ENCODE measurements around the gene OSBPL3. TPM values are rescaled to one million over a fixed set of nuclear protein-coding genes. Genes with fewer than 3 reads are reported as not detected.

OSBPL3 gene
- polyA plus RNA-seq, 1 donor (not counting 4 experiments of a cell fraction or from before 2014, with no cell fraction given), result 34.0 TPM

DNA sequence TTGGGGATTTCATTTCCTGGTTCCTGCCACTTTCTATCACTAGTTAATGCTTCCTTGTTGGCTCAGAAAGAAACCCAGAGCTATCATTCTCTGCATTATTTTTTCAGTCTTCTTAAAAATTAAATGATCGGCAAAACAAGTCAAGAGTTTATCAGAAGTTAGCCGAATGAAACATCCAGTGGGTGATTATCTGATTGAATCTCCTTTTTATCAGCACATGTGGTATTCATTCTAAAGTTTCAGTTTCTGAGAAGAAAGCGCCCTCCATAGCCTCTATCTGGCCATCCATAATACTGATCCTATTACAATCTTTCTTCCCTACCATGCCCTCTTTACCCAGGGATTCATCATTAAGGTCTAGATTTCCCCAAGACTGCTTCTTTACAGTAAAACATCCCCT, 71.8 kb downstream of the OSBPL3 start:
- peak overlapping the region; percentile 85 for H3K4me2 ChIP-seq (ENCODE audit: control insufficient read depth, extremely low read depth, insufficient read depth, low read depth, low read length)
- TF ChIP-seq CTCF (optimal IDR thresholded peaks at IDR 0.05 in 1 of 3, IDR thresholded peaks at IDR 0.05 in 1 of 3, conservative IDR thresholded peaks at IDR 0.05 in 1 of 3; ENCODE audit: extremely low read depth in 1 of 3, insufficient read depth in 2 of 3, low read length in 3 of 3), result no peak
- no peak for TF ChIP-seq EZH2 (IDR thresholded peaks at IDR 0.05; ENCODE audit: low read length)
- no peaks in the 10 kb centered on the region for H4K20me1 ChIP-seq (ENCODE audit: control insufficient read depth, extremely low read depth, insufficient read depth, low read length)
- H3K4me3 ChIP-seq (ENCODE audit: control insufficient read depth in 2 of 3, extremely low read depth in 1 of 3, insufficient read depth in 2 of 3, low read depth in 1 of 3, low read length in 3 of 3), result peak overlapping the region in 2 of 3 experiments; percentile 36
- H3K9me3 ChIP-seq (ENCODE audit: control insufficient read depth, low read depth, low read length), result no peaks in the 10 kb centered on the region
- no peaks in the 10 kb centered on the region for H3K27me3 ChIP-seq (ENCODE audit: control insufficient read depth, extremely low read depth, insufficient read depth, low read length)
- peak overlapping the region; percentile 82 for H3K27ac ChIP-seq (ENCODE audit: control insufficient read depth, insufficient read depth, low read length)
- H3K4me1 ChIP-seq (ENCODE audit: control insufficient read depth, extremely low read depth, insufficient read depth, low read length), result peaks cover 68% of the 10 kb centered on the region
- dilution Hi-C loops (cut with MboI; ENCODE audit: extremely low pct_ligation_motif_present, low sequenced_read_pairs), result no loop called here
- no peak overlapping the region for H2AFZ ChIP-seq (ENCODE audit: control insufficient read depth, low read length)
- H3K36me3 ChIP-seq (ENCODE audit: control insufficient read depth in 2 of 2, extremely low read depth in 1 of 2, insufficient read depth in 2 of 2, low read length in 2 of 2), result no peaks in the 10 kb centered on the region
- H3K9ac ChIP-seq (ENCODE audit: control insufficient read depth, extremely low read depth, insufficient read depth, low read length), result peak overlapping the region; percentile 3
- no peaks in the 10 kb centered on the region for H3K9me1 ChIP-seq (ENCODE audit: control insufficient read depth, extremely low read depth, insufficient read depth, low read length)
- DNase-seq (ENCODE audit: low read depth, low spot score), result no peak
- no peak for FAIRE-seq
- H3K79me2 ChIP-seq (ENCODE audit: control insufficient read depth, insufficient read depth, low read length), result peaks cover 84% of the 10 kb centered on the region

DNA sequence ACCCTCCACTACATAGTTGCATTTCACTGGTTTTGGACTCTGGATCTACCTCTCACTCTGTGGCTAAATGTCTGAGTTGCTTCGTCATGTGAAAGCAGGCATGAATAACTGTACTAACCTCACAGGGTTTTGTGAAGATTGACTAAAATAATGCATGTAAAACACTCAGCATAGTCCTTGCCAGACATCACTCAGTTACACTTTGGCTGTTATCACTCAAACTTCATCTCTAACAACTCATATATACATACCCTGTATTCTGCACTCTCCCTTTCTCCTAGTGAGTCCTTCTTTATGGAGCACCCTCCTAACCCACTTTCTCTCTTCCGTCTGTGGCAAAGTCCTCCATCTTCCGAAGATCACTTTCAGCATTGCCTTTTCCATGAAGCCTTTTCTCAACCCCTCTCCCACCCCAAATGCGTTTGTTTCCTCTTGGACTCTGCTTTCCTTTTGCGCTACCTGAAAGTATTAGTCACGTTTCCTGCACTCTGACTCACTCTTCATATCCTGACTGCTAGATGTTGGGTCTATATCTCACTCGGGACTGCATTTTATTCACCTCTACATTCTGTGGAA, 72.6 kb downstream of the OSBPL3 start:
- Histone ChIP-seq H3K27ac (ENCODE audit: control insufficient read depth, insufficient read depth, low read length) (peak overlapping the region; percentile 82), H3K9me3 (ENCODE audit: control insufficient read depth, low read depth, low read length) (no peaks in the 10 kb centered on the region), H4K20me1 (ENCODE audit: control insufficient read depth, extremely low read depth, insufficient read depth, low read length) (no peaks in the 10 kb centered on the region), H3K4me1 (ENCODE audit: control insufficient read depth, extremely low read depth, insufficient read depth, low read length) (peaks cover 63% of the 10 kb centered on the region), H3K9me1 (ENCODE audit: control insufficient read depth, extremely low read depth, insufficient read depth, low read length) (no peaks in the 10 kb centered on the region), H2AFZ (ENCODE audit: control insufficient read depth, low read length) (no peak overlapping the region), H3K27me3 (ENCODE audit: control insufficient read depth, extremely low read depth, insufficient read depth, low read length) (no peaks in the 10 kb centered on the region), H3K4me2 (ENCODE audit: control insufficient read depth, extremely low read depth, insufficient read depth, low read depth, low read length) (peak overlapping the region; percentile 85), H3K36me3 (ENCODE audit: control insufficient read depth in 2 of 2, extremely low read depth in 1 of 2, insufficient read depth in 2 of 2, low read length in 2 of 2) (no peaks in the 10 kb centered on the region), H3K79me2 (ENCODE audit: control insufficient read depth, insufficient read depth, low read length) (peaks cover 84% of the 10 kb centered on the region), H3K4me3 (ENCODE audit: control insufficient read depth in 2 of 3, extremely low read depth in 1 of 3, insufficient read depth in 2 of 3, low read depth in 1 of 3, low read length in 3 of 3) (peak overlapping the region in 2 of 3 experiments; percentile 36), H3K9ac (ENCODE audit: control insufficient read depth, extremely low read depth, insufficient read depth, low read length) (peak overlapping the region; percentile 3)
- TF ChIP-seq CTCF (optimal IDR thresholded peaks at IDR 0.05 in 1 of 3, IDR thresholded peaks at IDR 0.05 in 1 of 3, conservative IDR thresholded peaks at IDR 0.05 in 1 of 3; ENCODE audit: extremely low read depth in 1 of 3, insufficient read depth in 2 of 3, low read length in 3 of 3), result no peak
- no peak for TF ChIP-seq EZH2 (IDR thresholded peaks at IDR 0.05; ENCODE audit: low read length)
- dilution Hi-C loops (cut with MboI; ENCODE audit: extremely low pct_ligation_motif_present, low sequenced_read_pairs), result no loop called here
- DNase-seq (ENCODE audit: low read depth, low spot score), result no peak
- peak; percentile 86 for FAIRE-seq
